Hepatocyte (in vitro differentiated cells): Measurements from ENCODE around the gene CCDC8.

Experiments used
- CTCF ChIP-seq: fragments of 200-600 bp; sonication (generic); IDR thresholded peaks from 2 replicates; pipeline ENCODE4 v1.5.1; 2016; ENCODE audit warnings: antibody characterized with exemption, mild to moderate bottlenecking; ENCODE audit not compliant: poor library complexity
- EZH2 ChIP-seq: fragments of 200-600 bp; sonication (generic); IDR thresholded peaks from 2 replicates; pipeline ENCODE4 v1.6.1; 2016; ENCODE audit warnings: antibody characterized with exemption, mild to moderate bottlenecking, borderline replicate concordance

GRCh38 chr19:46408664-46409039 is 4.7 kb downstream of the CCDC8 start:
- TF ChIP-seq CTCF (no peak), EZH2 (no peak)
